K562 (cell line): Measurements from ENCODE around the gene F12. TPM values are rescaled to one million over a fixed set of nuclear protein-coding genes. Genes with fewer than 3 reads are reported as not detected.

ENCODE experiments used
- BDP1 ChIP-seq: IDR thresholded peaks from 3 replicates; pipeline ENCODE4 v1.6.1; 2011; ENCODE audit not compliant: insufficient read length, insufficient read depth
- CHD1 ChIP-seq: fragments of 200-600 bp; sonication (generic); IDR thresholded peaks from one replicate; pipeline ENCODE4 v1.6.1; 2012; ENCODE audit warnings: mild to moderate bottlenecking, moderate library complexity, low read length, inconsistent platforms
- FOXA3 ChIP-seq, 2 experiments: fragments of 450-650 bp in 1 of 2; sonication (generic) in 1 of 2; formaldehyde crosslinking; IDR thresholded peaks in 1 of 2; conservative IDR thresholded peaks in 1 of 2; 2 replicates each; pipeline versions ENCODE4 v1.4.0 to v1.8.0; 2020 to 2022; ENCODE audit warnings: mild to moderate bottlenecking in 2 of 2, missing genetic modification reagents in 1 of 2
- FOXO4 ChIP-seq: fragments of 450-650 bp; formaldehyde crosslinking; IDR thresholded peaks from 2 replicates; pipeline ENCODE4 v1.4.0; 2020; ENCODE audit warnings: mild to moderate bottlenecking, moderate library complexity
- GABPA ChIP-seq: fragments of 200-800 bp; sonication (Bioruptor generic); conservative IDR thresholded peaks from 2 replicates; pipeline ENCODE4 v1.6.1; 2016; ENCODE audit warnings: low read depth, missing genetic modification characterization, missing compliant biosample characterization
- HNRNPLL ChIP-seq: fragments of 200-400 bp; formaldehyde crosslinking; IDR thresholded peaks from 2 replicates; pipeline ENCODE4 v1.6.1; 2017; ENCODE audit warnings: low read length, low read depth, mild to moderate bottlenecking; ENCODE audit not compliant: poor library complexity, severe bottlenecking
- PTRF ChIP-seq: fragments of 450-650 bp; IDR thresholded peaks from 2 replicates; pipeline ENCODE4 v1.6.1; 2016; ENCODE audit warnings: mild to moderate bottlenecking, missing genetic modification characterization, missing compliant biosample characterization
- SIN3B ChIP-seq: fragments of 450-650 bp; IDR thresholded peaks from 2 replicates; pipeline ENCODE4 v1.6.1; 2017; ENCODE audit warnings: low read depth, mild to moderate bottlenecking, moderate library complexity
- TAF1 ChIP-seq: IDR thresholded peaks from 2 replicates; pipeline ENCODE4 v1.6.1; 2011; ENCODE audit warnings: mild to moderate bottlenecking, low read length, moderate library complexity; ENCODE audit not compliant: insufficient read depth, control insufficient read depth, severe bottlenecking; ENCODE audit errors: extremely low read depth
- TFAP4 ChIP-seq: sonication (generic); formaldehyde crosslinking; IDR thresholded peaks from 2 replicates; pipeline ENCODE4 v1.8.0; 2022; ENCODE audit warnings: missing genetic modification reagents, mild to moderate bottlenecking, moderate library complexity, borderline replicate concordance
- USF1 ChIP-seq: sonication (generic); formaldehyde crosslinking; IDR thresholded peaks from 2 replicates; pipeline ENCODE4 v1.9.0; 2022; ENCODE audit warnings: mild to moderate bottlenecking, missing genetic modification reagents
- ZBTB40 ChIP-seq, 2 experiments: fragments of 450-650 bp in 1 of 2; sonication (generic) in 1 of 2; formaldehyde crosslinking in 1 of 2; IDR thresholded peaks; 2 replicates each; pipeline versions ENCODE4 v1.7.1 to v1.9.0; 2016 to 2022; ENCODE audit warnings: inconsistent platforms in 1 of 2, mild to moderate bottlenecking in 1 of 2, missing genetic modification reagents in 1 of 2
- ZKSCAN1 ChIP-seq: fragments of 150-350 bp; IDR thresholded peaks from 2 replicates; pipeline ENCODE4 v1.6.1; 2016; ENCODE audit warnings: low read depth, low read length
- ZNF561 ChIP-seq: fragments of 450-650 bp; formaldehyde crosslinking; conservative IDR thresholded peaks from 2 replicates; pipeline ENCODE4 v1.4.0; 2020; ENCODE audit warnings: mild to moderate bottlenecking, moderate library complexity
- polyA plus RNA-seq, 8 experiments: library from polyadenylated mRNA; depleted of rRNA in 4 of 8; stranded (reverse) in 5 of 8; unstranded in 3 of 8; fragments of >200 nt; fragmentation: Nextera tagmentation in 2 of 8; fragmentation: Illumina TruSeq in 1 of 8; extraction: Ambion mirVana in 2 of 8; extraction: Trizol in 1 of 8; gene quantifications; 2 replicates each; pipeline versions ENCODE4 v1.2.1 to v1.2.3, GENCODE V29; 2011 to 2014; ENCODE audit warnings: inconsistent platforms in 1 of 8, missing spikeins in 1 of 8
- total RNA-seq, 7 experiments: library from RNA; depleted of rRNA in 6 of 7; stranded (reverse); fragments of >200 nt in 6 of 7; fragmentation: Illumina TruSeq in 2 of 7; extraction: Trizol in 2 of 7; gene quantifications; 2 replicates each; pipeline versions ENCODE4 v1.2.1 to v1.2.3, GENCODE V29; 2011 to 2021; ENCODE audit warnings: low replicate concordance in 1 of 7

F12 gene
- total and polyA plus RNA-seq, 9 of the 15 experiments (the other 6 are each of a cell fraction or from before 2014, with no cell fraction given) = 0.59 to 18.3 (median 3.6) TPM

GRCh38 chr5:177455036-177455660 is 45.8 kb upstream of the F12 start (continued):
- peak; percentile 83 for TF ChIP-seq HNRNPLL
- no peak for TF ChIP-seq BDP1
- TF ChIP-seq TAF1 = peak; percentile 76
- peak in 1 of 2 experiments; percentile 24; a peak in 1 of 4 replicates for TF ChIP-seq FOXA3 (CRISPR knock-in tag; conservative IDR thresholded peaks at IDR 0.05 in 1 of 2, IDR thresholded peaks at IDR 0.05 in 1 of 2)
- peak; percentile 70; the same call in 1 of the 2 replicates for TF ChIP-seq ZKSCAN1
- no peak for TF ChIP-seq CHD1
- peak; percentile 52 for TF ChIP-seq SIN3B
- no peak for TF ChIP-seq FOXO4 (CRISPR knock-in tag)
- TF ChIP-seq PTRF = no peak
- peak; percentile 90 for TF ChIP-seq GABPA (tag)
- peak; percentile 76 for TF ChIP-seq ZBTB40 (IDR thresholded peaks at IDR 0.05)
- no peak for TF ChIP-seq ZBTB40 (CRISPR knock-in tag; IDR thresholded peaks at IDR 0.05)
- TF ChIP-seq USF1 = peak; percentile 76
- TF ChIP-seq ZNF561 (CRISPR knock-in tag) = no peak
- peak; percentile 62; the same call in 1 of the 2 replicates for TF ChIP-seq TFAP4 (CRISPR knock-in tag)
